Mesodermal cell (in vitro differentiated cells): Measurements from ENCODE around the gene CENATAC.
"Not testable (repeated sequence)": the region's sequence is repeated elsewhere in the genome, so short reads cannot be mapped to it uniquely, and the experiment has no call there.

Experiments
- H3K27ac ChIP-seq: 2 replicates; pipeline ENCODE4 v1.7.0; 2013; ENCODE audit warnings: mild to moderate bottlenecking, low read depth, low read length, moderate library complexity; ENCODE audit not compliant: severe bottlenecking
- H3K36me3 ChIP-seq: 2 replicates; pipeline ENCODE4 v1.7.1; 2013; ENCODE audit warnings: mild to moderate bottlenecking, low read length, moderate library complexity; ENCODE audit not compliant: control insufficient read depth, insufficient read depth
- H3K4me1 ChIP-seq: one replicate; pipeline ENCODE4 v1.7.1; 2013; ENCODE audit warnings: mild to moderate bottlenecking, low read length; ENCODE audit not compliant: insufficient read depth, control insufficient read depth, poor library complexity, severe bottlenecking
- H3K4me3 ChIP-seq: 2 replicates; pipeline ENCODE4 v1.7.0; 2013; ENCODE audit warnings: low read length, control low read depth, mild to moderate bottlenecking; ENCODE audit not compliant: insufficient read depth, poor library complexity, severe bottlenecking; ENCODE audit errors: extremely low read depth
- H3K9me3 ChIP-seq: 2 replicates; pipeline ENCODE4 v1.7.1; 2013; ENCODE audit warnings: mild to moderate bottlenecking, low read length, moderate library complexity; ENCODE audit not compliant: control insufficient read depth
- WGBS, 2 experiments: methylation state at CpG; one replicate each; pipeline ENCODE4 v1.1.5; 2013; ENCODE audit warnings: missing lambda C conversion rate in 2 of 2; ENCODE audit not compliant: insufficient coverage in 2 of 2; 5-methylcytosine and 5-hydroxymethylcytosine counted together

CENATAC gene

DNA sequence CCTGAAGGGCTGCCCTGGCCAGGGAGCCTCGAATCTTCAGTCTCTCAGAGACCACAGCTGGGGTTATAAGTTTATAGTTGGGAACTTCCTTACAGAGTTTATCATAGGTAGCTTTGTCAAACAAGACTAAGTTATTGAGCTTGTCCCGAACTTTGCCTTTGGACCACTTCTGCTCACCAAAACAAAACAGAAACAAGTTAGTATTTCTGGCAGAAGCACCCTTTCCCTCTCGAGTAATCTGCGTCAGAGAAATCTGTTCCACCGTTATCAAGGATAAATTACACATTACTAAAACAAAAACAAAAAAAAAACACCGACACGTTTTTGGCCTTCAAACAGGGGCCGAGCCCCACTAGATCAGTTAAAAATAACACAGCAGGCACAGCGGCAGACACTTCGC lies 19.4 kb downstream of the CENATAC start:
- WGBS, 2 experiments: 5 to 7% methylated on average over 7 to 8 of the region's 10 CpGs
- Histone ChIP-seq H3K4me3 (peak overlapping the region; percentile 95), H3K36me3 (peaks cover 80% of the 10 kb centered on the region), H3K27ac (peak overlapping the region; percentile 81)
- not testable (repeated sequence) for H3K4me1 ChIP-seq, H3K9me3 ChIP-seq

DNA sequence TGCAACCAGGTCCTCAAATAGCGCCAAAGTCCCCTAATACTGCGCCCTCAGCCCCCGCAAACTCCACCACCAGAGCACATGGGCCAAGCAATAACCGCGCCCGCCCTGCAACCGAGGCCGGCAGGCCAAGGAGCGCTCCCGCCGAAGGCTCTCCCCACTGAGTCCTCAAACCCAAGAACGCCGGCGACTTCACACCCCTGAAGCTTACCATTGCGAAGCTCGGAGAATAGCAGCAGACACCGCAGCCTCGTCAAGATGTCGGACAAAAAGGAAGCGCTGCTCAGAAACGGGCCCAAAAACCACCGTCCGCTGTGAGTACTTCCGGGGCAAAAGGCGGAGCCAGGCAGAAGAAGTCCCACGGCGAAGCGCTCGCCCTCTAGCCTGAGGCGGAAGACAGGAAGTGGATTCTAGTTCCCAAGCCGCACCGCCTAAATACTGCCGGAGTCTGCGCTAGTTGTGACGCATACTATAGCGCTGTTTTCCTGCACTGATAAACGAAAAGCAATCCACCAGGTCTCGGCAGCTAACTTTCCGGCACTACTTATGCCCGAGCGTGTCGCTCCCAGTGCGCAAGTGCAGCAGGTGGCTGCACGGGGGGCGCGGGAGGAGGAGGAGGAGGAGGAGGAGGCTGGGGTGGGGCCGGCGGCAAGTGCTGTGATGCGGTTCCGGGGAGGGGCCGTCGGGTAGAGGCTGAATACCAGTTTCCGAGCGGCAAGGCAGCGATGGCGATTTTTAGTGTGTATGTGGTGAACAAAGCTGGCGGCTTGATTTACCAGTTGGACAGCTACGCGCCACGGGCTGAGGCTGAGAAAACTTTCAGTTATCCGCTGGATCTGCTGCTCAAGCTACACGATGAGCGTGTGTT lies 20.4 kb downstream of the CENATAC start, which contains the start of the genes RPS25 and TRAPPC4:
TSS of gene RPS25 (minus strand) at position 270 of the 865 bp plus-strand sequence. CDS start at position 211, 59 bp downstream.
TSS of gene TRAPPC4 (plus strand) at position 693 of the 865 bp plus-strand sequence. CDS start at position 723, 30 bp downstream.
- Histone ChIP-seq H3K36me3 (peaks cover 82% of the 10 kb centered on the region), H3K27ac (peak within 1 kb of the TSS; percentile 81), H3K4me3 (peak within 1 kb of the TSS; percentile 95), H3K9me3 (no peaks in the 10 kb centered on the region), H3K4me1 (peaks cover 16% of the 10 kb centered on the region)
- WGBS, 2 experiments: 0% methylated on average over 53 to 60 of the region's 63 CpGs

DNA sequence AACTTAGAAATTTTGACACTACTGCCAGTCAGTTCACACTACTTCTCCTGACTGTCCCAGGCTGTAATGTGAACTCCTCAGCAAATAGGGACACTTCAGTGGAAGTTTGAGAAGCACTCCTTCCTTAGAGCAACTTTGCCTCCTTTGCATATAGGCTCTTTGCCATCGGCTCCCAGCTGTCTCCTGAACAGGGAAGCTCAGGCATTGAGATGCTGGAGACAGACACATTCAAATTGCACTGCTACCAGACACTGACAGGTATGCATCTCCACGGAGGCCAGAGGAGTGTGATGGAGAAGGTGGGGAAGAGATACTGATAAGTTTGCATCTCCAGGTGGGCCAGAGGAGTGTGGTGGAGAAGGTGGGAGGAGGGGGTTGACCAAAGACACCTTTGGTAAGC lies 22.1 kb downstream of the CENATAC start:
- Histone ChIP-seq H3K9me3 (no peaks in the 10 kb centered on the region), H3K4me3 (peak overlapping the region; percentile 95), H3K27ac (no peak overlapping the region), H3K4me1 (peaks cover 32% of the 10 kb centered on the region), H3K36me3 (peaks cover 84% of the 10 kb centered on the region)
- WGBS, 2 experiments: 61 to 83% methylated on average over 1 to 2 of the region's 2 CpGs

DNA sequence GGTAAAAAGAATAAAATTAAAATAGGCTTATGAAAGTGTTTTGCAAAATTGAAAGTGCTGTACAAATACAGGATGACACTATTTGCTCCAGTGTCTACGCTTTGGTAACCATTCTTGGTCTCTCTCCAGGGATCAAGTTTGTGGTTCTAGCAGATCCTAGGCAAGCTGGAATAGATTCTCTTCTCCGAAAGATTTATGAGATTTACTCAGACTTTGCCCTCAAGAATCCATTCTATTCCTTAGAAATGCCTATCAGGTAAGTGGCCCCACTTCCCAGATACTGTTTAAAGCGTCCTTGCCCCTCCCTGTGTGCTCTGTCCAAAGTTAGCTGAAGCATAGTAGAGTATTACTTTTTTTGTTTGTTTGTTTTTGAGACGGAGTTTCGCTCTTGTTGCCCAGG lies 23.7 kb downstream of the CENATAC start:
- Histone ChIP-seq H3K36me3 (peaks cover 84% of the 10 kb centered on the region), H3K9me3 (no peaks in the 10 kb centered on the region), H3K4me1 (peaks cover 30% of the 10 kb centered on the region), H3K27ac (no peak overlapping the region), H3K4me3 (no peak overlapping the region)
- 94 to 100% methylated on average over 4 of the region's 5 CpGs for WGBS, 2 experiments

DNA sequence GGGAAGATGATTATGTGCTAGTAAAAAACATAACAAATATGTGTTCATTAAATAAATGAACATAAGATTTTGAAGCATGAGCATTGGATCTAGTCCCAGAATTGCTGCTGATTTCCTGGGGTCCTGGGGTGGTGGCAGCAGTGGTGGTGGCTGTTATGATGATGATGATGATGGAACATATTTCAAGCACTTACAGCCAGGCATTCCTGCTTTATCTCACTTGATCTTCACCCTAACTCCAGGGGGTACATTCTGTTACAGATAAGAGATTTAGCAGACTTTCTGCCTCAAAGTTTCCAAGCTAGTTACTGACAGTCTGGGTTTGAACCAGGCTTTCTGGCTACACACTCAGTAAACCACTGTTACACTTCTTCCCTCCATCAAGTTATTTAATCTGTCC lies 25.8 kb downstream of the CENATAC start:
- Histone ChIP-seq H3K27ac (peak overlapping the region; percentile 76), H3K9me3 (no peaks in the 10 kb centered on the region), H3K4me1 (peaks cover 30% of the 10 kb centered on the region), H3K4me3 (no peak overlapping the region), H3K36me3 (peaks cover 88% of the 10 kb centered on the region)

DNA sequence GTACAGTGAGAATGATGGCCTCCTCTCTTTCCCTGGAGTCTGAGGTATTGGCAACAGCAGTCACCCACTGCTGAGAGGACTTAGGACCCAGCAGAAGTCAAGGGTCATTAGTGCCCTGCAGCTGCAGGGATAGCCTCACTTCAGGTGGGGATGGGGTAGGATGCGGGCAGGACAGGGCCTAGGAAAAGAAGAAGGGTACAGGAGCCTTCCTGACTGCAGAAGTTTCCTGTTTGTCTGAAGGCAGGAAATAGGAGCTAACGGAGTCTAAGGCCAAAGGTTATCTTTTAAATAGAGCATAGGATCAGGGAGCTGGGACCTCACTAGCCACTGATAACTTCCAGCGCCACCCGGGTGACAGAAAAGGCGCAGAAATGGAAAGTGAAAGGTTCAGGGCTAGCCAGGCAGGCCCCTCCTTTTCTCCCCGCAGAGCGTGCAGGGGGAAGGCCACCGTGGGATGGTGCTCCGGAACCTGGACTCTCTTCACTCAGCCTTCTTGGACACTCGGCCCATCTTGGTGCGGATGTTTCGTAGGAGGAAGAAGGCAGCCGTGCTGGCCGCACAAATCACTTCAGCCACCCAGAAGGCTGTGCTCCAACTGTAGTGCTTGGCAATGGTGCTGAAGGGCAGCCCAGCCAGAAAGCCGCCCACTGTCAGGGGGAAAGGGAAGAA lies 26.6 kb downstream of the CENATAC start:
- H3K4me1 ChIP-seq: peaks cover 38% of the 10 kb centered on the region
- peaks cover 85% of the 10 kb centered on the region for H3K36me3 ChIP-seq
- peak overlapping the region; percentile 76 for H3K27ac ChIP-seq
- 77 to 79% methylated on average over 11 to 12 of the region's 15 CpGs for WGBS, 2 experiments
- no peaks in the 10 kb centered on the region for H3K9me3 ChIP-seq
- H3K4me3 ChIP-seq: no peak overlapping the region

DNA sequence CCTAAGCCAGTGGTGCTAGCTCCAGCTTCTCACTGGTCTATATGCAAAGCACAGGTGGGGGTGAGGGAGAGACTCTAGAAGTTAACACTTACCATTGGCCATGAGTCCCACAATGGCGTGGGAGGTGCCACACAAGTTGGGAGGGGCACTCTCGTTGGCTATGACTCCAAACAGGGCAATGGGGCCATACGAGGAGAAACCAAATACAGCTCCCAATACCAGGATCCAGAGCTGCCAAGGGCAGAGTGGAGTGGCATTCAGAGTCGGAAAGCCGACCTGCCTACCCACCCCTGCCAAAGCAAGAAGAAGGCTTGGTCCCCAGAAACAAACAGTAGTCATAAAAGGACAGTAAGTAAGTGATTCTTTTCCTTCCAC lies 27.1 kb downstream of the CENATAC start:
- Histone ChIP-seq H3K9me3 (no peaks in the 10 kb centered on the region), H3K4me3 (no peak overlapping the region), H3K27ac (peak overlapping the region; percentile 76), H3K36me3 (peaks cover 79% of the 10 kb centered on the region), H3K4me1 (peaks cover 39% of the 10 kb centered on the region)
- 82 to 88% methylated on average over 3 of the region's 5 CpGs for WGBS, 2 experiments

DNA sequence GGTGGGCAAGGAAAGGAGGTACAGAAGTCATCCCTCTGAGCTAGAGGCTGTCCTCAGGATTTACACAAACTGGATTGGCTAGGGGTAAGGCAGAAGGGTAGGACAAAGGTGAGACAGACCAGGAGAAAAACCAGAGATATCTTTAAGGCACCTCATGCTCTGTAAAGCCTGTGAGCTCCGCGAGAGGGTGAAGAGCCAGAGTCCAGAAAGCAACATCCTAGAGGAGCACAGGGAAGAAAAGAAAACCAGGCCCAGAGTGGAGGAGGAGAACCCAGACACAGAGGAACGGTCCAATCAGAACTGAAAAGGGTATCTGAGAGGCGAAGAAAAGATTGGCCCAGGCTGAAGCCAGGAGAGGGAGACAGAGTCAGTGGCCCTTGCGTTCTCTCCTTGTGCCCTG lies 27.6 kb downstream of the CENATAC start:
- 96% methylated on average over 5 of the region's 5 CpGs for WGBS, 2 experiments
- no peak overlapping the region for H3K4me3 ChIP-seq
- H3K4me1 ChIP-seq: peaks cover 39% of the 10 kb centered on the region
- H3K9me3 ChIP-seq: no peaks in the 10 kb centered on the region
- H3K36me3 ChIP-seq: peaks cover 75% of the 10 kb centered on the region
- H3K27ac ChIP-seq: no peak overlapping the region

DNA sequence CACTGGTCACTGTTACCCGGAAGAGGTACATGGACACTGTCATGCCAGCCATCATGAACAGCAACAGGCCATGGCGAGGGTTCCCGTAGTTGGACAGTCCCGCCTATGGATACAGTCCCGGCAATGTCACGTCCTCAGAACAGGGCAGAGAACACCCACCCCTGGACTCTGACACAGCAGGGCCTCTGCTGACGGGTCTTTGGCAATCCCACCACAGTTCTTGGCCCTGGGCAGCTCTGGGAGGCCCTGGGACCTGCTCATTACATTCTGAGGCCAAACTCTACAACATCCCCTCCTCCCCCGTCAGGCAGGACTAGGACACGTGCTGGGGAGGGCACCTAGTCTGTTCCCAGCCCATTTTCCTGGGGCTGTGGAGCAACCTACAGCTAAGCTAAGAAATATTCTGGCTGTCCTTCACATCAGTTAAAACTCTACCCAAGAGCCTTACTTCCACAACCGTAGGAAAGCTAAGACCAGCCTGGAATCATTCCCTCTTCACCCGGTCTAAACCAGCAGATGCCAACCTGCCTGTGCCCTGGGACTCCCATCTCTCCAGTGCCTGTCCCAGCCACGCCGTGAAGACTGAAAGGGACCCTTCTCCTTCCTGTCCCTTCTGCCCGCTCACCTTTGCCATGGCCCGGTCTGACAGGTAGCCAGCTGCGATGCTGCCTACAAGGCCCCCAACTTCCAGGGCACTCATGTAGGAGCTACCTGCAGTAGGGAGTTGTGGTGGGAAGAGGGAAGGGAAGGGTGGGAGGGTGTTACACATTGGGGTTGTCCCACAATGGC lies 28.2 kb downstream of the CENATAC start:
- Histone ChIP-seq H3K4me3 (no peak overlapping the region), H3K4me1 (peaks cover 39% of the 10 kb centered on the region), H3K36me3 (peaks cover 69% of the 10 kb centered on the region), H3K27ac (no peak overlapping the region), H3K9me3 (no peaks in the 10 kb centered on the region)
- WGBS, 2 experiments: 93 to 95% methylated on average over 13 to 16 of the region's 16 CpGs

DNA sequence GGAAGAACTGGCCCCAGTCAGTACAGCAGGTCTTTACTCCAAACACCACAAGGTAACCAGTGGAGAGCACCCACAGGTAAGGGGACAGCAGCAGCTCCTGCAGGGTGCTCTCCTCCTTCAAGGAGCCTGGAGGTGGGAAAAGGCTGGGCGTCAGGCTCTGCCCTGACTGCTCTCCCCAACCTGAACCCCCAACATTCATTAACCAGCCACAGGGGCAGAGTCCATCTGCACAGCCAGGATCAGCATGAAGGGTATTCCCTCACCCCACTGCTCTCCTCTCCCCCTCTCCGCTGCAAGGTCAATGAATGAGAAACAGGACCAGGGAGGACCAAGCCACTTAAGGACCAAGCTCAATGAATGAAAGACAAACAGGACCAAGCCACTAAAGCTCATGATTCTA lies 29.0 kb downstream of the CENATAC start:
- 89% methylated on average over 1 of the region's 2 CpGs; no CpG with 5 or more reads in 1 of the 2 experiments for WGBS, 2 experiments
- no peaks in the 10 kb centered on the region for H3K9me3 ChIP-seq
- no peak overlapping the region for H3K4me3 ChIP-seq
- no peak overlapping the region for H3K27ac ChIP-seq
- H3K4me1 ChIP-seq: peaks cover 36% of the 10 kb centered on the region
- H3K36me3 ChIP-seq: peaks cover 61% of the 10 kb centered on the region
